OCI-LY7 (cell line): Measurements from ENCODE around the gene BAIAP2.

Source experiments
- EZH2phosphoT487 ChIP-seq: fragments of 200-600 bp; sonication (generic); IDR thresholded peaks from 2 replicates; pipeline ENCODE4 v1.6.1; 2018; ENCODE audit warnings: low read depth, borderline replicate concordance, mild to moderate bottlenecking, mixed run types, antibody characterized with exemption, low read length, moderate library complexity, mixed read lengths
- TF ChIP-seq, protein P1 (sequence below): fragments of 200-600 bp; sonication (generic); conservative IDR thresholded peaks from 2 replicates; pipeline ENCODE4 v1.5.1; 2014; ENCODE audit warnings: mild to moderate bottlenecking, antibody characterized with exemption, low read length, moderate library complexity, mixed read lengths

DNA sequence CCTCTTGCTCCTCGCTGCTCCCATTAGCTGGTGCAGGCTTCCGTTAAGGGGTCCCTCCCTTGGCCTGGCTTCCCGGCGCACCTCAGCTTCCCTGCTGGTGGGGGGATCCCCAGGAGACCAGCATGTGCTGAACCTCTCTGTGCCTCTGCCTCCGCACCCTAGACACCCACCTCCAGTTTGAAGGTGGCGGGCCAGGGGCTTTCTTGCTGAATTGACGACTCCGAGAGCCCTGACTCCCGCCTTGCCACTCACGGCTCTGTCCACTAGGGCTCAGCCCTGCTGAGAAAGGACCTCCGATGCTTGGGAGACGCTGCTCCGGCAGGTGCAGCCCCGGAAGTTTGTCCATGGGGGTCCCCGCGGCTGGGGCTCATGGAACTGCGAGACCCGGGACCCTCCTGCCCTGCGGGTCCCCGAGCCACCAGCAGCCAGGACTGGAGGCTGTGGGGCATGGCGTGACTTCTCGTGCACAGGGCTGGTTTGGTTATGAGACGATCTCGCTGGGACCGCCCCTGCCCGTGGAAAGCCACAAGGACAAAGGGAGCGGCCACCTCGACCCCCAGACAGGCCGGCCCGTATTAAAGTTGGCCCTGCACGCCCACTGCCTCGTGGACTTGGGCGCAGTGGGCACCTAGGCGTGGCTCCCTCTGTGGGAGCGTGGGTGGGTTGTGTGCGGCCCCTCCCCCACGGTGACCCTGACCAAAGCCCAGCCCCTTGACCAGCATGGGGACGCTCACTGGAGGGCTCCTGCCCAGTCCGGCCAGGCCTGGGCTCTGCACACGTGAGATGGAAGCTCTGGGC lies 35.2 kb upstream of the BAIAP2 start:
- TF ChIP-seq, protein P1, sequence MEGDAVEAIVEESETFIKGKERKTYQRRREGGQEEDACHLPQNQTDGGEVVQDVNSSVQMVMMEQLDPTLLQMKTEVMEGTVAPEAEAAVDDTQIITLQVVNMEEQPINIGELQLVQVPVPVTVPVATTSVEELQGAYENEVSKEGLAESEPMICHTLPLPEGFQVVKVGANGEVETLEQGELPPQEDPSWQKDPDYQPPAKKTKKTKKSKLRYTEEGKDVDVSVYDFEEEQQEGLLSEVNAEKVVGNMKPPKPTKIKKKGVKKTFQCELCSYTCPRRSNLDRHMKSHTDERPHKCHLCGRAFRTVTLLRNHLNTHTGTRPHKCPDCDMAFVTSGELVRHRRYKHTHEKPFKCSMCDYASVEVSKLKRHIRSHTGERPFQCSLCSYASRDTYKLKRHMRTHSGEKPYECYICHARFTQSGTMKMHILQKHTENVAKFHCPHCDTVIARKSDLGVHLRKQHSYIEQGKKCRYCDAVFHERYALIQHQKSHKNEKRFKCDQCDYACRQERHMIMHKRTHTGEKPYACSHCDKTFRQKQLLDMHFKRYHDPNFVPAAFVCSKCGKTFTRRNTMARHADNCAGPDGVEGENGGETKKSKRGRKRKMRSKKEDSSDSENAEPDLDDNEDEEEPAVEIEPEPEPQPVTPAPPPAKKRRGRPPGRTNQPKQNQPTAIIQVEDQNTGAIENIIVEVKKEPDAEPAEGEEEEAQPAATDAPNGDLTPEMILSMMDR = no peak
- TF ChIP-seq EZH2phosphoT487 = no peak
